ENCODE data around the gene C17orf50.

GRCh38 chr17:35769895-35770486 lies 9.3 kb downstream of the C17orf50 start:
- TF ChIP-seq EZH2phosphoT487 (conservative IDR thresholded peaks at IDR 0.05; ENCODE audit: low read length) = no peak
- TF ChIP-seq CTCF (IDR thresholded peaks at IDR 0.05; ENCODE audit: insufficient read depth, low read length, poor library complexity, severe bottlenecking) = no peak
